Stimulated activated CD8-positive, alpha-beta memory T cell treated with anti-CD3 and anti-CD28 coated beads, Interleukin-12 subunit alpha, Interleukin-12 subunit beta, amount 100 ng/mL, for 24 hours (primary cell): ENCODE measurements around the gene CMBL.
"Not testable (repeated sequence)": the region's sequence is repeated elsewhere in the genome, so short reads cannot be mapped to it uniquely, and the experiment has no call there.

Experiments used
- DNase-seq: peaks from one replicate; pipeline ENCODE4 v3.0.0-alpha.2; 2020; ENCODE audit errors: extremely low read depth

The CMBL gene

DNA sequence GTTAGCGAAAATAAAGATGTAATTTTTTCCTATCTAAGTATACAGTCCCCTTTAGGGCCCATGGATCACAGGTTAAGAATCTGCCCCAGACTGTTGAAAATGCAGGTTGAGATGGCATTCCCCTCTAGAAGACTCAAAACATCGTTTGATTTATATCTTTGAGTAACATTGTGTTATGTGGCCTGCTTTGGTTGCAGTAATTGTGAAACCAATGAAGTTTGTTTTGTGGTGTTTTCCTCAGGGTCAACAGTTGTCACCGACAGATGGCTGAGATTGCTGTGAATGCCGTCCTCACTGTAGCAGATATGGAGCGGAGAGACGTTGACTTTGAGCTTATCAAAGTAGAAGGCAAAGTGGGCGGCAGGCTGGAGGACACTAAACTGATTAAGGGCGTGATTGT is 49.8 kb downstream of the CMBL start:
- no peak for DNase-seq

DNA sequence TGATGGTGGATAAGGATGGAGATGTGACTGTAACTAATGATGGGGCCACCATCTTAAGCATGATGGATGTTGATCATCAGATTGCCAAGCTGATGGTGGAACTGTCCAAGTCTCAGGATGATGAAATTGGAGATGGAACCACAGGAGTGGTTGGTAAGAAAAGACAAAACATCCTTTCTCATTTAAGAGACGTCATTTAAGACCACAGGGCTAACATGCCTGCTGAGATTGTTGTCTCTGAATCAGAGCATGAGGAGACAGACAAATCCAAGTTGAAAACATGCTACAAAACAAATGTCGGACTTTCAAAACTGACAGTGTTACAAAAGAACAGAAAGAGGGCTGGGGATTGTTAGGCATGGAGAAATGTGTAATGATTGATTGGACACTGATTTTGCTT is 53.0 kb downstream of the CMBL start:
- no peak for DNase-seq

DNA sequence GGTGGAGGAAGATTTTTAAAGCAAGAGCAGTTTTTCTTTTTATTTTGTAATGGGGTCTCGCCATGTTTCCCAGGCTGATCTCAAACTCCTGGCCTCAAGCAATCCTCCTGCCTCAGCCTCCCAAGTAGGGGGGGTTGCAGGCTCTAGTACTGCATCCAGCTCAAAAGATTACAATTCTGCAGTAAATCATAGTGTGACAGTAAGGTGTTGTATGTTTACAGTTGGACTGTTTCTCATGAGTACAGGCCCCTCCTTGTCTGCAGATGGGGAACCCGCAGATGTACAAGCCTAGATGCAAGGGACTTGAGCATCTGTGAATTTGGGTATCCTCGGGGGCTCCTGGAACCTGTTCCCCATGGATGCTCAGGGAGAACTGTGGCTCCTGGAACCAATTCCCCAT is 54.3 kb downstream of the CMBL start:
- DNase-seq = no peak

DNA sequence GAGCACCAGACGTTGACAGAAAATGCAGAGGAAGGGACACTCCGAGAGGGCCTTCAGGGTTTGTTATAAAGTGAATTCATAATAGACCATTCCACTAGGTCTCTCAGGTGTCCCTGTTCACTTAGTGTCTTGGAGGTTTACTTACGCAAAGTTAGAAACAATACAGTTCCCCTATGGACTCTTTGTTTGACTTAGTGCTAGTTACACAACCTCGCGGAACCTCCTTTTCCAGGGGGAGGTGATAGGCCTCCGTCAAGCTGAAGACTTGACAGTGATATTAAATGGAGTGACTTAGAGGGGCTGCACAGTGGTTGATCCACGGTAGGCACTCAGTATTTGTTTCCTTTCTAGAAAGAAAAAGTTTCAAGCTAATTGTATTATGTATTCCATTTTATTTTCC is 56.3 kb downstream of the CMBL start:
- no peak for DNase-seq

DNA sequence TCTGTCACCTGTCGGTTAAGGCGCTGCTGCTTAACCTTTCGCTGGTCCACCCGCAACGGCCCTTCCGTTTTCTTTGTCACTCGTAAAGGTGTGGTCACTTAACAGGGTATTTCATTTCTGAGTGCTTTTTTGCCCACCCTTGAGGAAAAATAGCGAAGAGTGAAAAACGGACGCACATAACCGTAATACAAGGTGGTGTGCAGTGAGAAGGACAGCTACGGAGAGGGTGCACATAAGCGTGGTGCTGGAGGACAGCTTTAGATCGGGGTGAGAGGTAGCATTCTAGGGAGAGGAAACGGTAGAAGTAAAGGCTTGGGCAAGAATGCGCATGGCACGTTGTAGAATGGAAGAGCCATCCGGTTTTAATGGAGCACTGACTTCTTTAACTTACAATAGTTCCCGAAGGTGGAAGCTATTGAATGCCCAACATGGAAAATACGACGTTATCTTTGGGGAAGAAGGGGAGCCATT is 56.9 kb downstream of the CMBL start:
- DNase-seq = no peak

DNA sequence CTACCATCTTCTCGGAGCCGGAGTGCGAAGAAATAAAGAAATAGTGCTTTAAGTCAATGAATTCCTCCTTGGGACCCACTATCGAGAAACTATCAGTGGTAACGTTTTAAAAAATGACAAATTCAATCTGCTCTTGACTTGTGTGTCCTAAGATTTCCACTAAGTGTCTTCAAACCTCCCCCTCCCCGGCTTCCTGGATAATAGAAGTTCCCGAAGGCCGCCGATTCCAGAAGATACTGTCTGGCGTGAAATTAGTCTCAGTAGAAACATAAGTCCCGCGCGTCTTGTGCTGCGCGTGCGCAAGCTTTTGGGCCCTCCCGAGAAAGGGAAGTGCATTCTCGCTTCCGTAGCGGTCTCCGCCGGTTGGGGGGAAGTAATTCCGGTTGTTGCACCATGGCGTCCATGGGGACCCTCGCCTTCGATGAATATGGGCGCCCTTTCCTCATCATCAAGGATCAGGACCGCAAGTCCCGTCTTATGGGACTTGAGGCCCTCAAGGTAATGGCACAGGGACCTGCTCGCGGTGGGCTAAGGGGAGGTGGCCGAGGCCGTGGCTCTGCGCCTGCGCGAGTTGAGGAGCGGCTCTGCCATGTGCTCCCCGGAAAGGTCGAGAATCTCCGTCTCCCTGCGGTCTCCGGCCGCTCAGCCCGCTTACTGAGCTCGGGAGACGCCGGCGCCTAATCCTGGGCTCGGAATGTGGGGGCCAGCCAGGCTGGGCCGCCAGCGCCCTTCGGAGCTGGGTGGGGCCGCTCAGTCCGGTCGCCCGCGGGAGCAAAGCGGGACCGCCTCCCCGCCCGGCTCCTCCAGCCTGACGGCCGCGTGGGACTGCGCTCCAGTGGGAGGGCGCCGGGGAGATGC is 57.5 kb downstream of the CMBL start, which contains the start of gene CCT5:
CCT5 (plus strand) TSS at position 333 of the 858 bp plus-strand sequence; CDS start at position 394, 61 bp downstream.
- peak; percentile 82 for DNase-seq

DNA sequence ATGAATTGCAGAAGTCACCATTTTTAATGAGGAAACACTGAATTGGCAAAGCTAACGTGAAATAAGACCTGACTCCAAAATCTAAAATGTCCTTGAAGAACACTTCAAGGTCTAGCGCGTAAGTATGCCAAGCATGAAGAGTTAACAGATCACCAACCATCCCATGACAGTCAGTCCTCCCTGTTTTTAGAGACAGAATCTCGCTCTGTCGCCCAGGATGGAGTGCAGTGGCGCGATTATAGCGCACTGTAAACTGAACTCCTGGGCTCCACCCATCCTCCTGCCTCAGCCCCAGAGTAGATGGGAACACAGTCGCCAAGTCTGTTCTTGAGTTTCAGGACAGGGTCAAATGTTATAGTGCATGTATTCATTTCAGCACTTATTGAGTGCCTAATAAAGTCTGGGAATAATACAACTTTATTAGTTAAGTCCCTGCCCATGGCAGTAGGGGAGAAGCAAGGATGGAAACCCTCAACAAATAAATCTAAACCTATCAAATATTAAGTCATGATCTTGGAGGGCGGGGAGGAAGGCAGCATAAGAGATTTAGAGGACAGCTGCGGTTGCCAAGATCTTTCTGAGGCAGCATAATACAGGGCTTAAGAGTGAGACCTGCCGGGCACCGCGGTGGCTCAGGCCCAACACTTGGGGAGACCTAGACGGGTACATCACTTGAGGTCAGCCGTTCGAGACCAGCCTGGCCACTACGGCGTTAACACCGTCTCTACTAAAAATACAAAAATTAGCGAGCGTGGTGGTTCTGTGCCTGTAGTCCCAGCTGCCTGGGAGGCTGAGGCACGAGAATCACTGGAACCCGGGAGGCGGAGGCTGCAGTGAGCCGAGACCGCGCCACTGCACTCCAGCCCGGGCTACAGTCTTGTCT is 59.1 kb downstream of the CMBL start:
- no peak for DNase-seq

DNA sequence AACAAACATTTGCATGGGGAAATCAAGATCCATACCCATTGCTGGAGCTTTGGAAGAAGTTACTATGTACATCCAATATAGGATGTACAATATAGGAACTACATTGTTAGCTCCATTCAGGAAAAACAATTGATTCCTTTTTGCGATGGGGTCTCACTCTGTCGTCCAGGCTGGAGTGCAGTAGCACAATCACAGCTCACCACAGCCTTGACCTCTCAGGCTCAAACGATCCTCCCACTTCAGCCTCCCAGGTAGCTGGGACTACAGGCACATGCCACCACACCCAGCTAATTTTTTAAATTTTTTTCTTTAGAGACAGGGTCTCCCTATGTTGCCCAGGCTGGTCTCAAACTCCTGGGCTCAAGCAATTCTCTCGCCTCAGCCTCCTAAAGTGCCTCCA is 60.5 kb downstream of the CMBL start:
- DNase-seq = not testable (repeated sequence)

DNA sequence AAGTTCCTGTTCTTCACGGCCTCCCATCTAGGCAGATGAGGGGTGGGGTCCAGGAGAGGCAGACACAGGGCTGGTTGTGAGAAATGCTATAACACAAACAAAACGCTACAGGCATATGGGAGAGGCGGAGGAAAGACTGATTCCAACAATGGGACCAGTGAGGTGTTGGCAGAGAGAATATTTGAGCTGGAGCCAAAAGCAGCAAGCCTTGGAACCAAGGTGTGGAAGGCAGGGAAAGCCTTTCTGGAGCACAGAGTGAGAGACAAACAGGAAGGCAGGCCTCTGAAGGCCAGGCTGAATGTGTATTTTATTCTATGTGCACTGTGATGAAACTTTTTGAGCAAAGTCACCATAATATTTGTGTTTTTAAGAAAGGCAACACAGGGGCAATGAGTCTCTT is 60.9 kb downstream of the CMBL start:
- DNase-seq = no peak

DNA sequence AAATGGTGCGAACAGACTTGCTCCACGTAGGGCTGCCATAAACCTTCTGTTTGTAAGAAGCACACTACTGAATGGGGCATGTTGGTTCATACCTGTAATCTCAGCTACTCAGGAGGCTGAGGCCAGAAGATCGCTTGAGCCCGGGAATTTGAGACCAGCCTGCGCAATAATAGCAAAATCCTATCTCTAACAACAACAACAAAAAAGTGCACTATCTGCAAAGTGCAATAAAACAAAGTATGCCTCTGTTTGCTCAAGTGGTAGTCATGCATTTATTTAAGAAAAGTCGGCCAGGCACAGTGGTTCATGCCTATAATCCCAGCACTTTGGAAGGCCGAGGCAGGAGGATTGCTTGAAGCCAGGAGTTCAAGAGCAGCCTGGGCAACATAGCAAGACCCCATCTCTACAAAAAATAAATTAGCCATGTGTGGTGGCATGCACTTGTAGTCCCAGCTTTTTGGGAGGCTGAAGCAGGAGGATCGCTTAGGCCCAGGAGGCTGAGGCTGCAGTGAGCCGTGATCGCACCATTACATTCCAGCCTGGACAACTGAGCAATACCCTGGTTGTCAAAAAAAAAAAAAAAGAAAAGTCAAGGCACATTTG is 63.3 kb downstream of the CMBL start:
- DNase-seq = no peak

DNA sequence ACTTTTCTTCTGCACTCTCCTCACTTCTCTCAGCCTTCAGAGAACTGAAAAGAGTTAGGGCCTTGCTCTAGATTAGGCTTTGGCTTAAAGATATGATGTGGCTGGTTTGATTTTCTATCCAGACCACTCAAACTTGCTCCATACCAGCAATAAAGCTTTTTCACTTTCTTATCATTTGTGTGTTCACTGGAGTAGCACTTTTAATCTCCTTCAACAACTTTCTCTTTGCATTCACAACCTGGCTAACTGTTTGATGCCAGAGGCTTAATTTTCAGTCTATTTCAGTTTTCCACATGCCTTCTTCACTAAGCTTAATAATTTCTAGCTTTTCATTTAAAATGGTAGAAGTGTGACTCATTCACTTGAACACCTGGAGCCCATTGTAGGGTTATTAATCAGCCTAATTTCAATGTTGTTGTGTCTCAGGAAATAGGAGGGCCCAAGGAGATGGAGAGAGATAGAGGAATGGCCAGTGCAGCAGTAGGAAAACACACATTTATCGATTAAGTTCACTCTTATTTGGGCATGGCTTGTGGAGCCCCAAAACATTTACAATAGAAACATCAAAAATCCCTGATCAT is 64.0 kb downstream of the CMBL start:
- no peak for DNase-seq

DNA sequence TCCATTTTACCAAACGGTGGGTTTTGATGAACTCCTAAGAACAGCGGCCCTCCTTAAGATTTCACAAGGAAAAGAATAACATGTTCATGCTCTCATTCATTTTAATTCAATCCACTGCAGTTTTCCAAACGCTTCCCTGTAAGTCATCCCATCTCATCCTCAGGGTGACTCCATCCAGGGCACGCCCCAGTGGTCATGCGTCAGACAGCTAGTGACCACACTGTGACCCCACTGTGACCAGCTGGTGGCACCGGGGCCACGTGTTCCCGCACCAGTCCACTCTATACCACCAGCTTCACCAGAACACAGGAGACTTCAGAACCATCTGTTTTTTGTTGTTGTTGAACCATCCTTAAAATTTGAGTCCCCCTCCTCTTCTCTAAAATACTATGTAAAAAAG is 72.4 kb downstream of the CMBL start:
- DNase-seq = no peak

DNA sequence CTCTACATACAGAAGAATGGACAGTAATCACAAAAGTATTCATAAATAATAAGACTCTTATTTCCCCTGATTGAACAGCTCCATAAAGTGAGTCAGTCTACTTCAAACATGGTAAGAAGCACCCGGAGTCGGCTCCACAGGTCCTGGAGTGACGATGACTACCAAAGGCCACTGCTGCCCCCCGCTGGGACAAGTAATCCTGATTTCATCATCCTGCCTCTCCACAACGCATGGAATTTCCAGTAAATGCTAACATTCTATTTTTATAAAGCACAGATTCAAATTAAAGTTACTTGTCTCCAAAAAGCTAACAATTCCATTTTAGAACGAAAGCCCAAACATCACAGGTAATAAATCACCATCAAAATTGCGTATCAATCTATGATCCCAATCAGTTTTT is 74.2 kb downstream of the CMBL start:
- no peak for DNase-seq

DNA sequence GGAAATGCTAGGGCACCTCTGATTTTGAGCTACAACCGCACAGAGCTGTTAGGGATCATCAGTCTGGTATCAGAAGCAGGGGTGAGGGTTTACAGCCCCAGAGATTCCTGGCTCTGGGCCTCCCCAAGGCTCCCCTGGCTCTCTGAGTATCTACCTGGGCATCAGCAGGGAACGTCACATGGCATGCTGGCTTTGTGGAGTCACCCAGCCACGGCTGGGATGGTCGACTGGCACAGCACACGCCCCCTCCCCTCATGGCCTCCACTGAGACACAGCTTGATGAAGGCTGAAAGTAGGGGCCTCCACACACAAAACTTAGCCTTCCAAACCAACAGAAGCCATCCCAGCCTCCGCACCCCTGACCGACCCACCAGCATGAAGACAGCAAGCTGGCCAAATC is 74.7 kb downstream of the CMBL start:
- DNase-seq = no peak

DNA sequence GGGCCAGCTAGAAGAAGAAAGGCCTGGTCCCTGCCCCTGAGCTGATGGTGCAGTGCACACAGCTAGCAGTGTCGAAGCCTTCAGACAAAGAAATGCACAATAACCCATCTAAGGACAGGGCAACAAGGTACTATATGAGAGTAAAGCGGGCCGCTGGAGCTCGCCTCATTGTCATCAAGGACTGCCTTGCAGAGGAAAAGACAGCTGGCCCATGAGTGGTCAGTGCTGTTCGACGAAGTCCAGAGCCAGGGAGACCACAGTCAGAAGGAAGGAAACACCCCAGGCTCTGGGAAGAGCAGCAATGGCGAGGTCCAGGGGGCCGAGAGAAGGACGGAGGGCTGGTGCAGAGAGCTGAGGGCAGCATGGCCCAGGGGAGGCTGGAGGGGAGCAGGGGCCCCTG is 75.3 kb downstream of the CMBL start:
- no peak for DNase-seq

DNA sequence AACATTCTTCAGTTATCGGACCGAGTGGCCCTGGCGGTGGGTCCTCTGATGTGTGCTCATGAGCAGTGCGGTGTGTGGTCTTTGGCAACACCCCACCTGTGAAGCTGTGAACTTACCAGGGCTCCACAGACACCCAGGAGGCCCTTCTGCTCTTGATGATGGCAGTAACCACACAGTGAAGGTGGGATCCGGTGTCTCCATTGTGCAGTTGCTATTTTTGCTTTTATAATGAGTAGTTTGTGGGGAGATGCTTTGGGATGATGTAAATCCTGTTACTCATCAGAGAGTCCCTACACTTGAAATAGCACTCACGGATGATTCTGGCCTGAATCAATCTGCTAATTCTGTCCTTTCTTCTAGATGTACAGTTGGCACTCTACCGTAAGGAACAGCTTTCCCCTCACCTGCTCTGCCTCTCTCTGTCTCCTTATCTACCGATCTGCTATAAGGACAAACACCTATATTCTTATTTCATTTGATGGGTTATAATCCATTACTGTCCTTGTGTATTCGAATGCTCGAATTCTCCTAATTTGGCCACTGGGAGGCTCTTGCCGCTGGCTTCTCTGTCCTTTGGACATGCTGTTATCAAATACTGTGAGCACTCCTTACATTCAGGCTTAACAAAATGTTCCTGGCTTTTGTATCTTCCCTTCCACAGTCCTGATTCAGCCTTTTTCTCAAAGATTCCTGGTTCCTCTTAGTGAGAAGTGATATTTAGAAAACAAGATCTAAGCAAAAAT is 78.2 kb downstream of the CMBL start:
- DNase-seq = no peak

DNA sequence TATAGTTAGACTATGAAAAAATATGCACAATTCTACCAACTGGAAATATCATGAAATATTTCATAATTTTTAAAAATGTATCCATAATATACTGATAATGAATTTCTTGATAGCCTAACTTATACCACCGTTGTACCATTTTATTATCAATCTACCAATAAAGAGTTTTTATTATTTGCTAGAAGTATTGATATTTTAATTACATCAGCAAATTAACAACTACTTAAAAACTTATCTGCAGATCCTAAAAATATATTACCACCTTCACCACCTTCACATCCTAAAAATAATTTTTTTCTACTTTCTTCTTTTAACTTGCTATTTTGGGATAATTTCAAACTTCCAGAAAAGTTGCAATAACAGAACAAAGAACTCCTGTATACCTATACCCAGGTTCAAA is 79.4 kb downstream of the CMBL start:
- DNase-seq = no peak
